GM10248 (cell line): Measurements from ENCODE around the gene CELA1.
"Not testable (repeated sequence)": the region's sequence is repeated elsewhere in the genome, so short reads cannot be mapped to it uniquely, and the experiment has no call there.

ENCODE experiments used
- CTCF ChIA-PET: fragments of 300-600 bp; sonication (Branson Sonifier 250); formaldehyde crosslinking; extraction: SDS; loops from one replicate; lab custom pipeline; 2021; ENCODE audit warnings: antibody characterized with exemption; lab: Yijun Ruan, JAX
- POLR2A ChIA-PET: fragments of 350-650 bp; sonication (Branson Sonifier 250); formaldehyde crosslinking; extraction: SDS; loops from one replicate; lab custom pipeline; 2020; ENCODE audit warnings: antibody characterized with exemption; lab: Yijun Ruan, JAX
- DNase-seq: peaks from one replicate; pipeline ENCODE4 v3.0.0; 2012; ENCODE audit errors: extremely low spot score
- TF ChIP-seq, protein P1 (sequence below): IDR thresholded peaks from 2 replicates; pipeline ENCODE4 v1.5.1; 2012; ENCODE audit warnings: mild to moderate bottlenecking, low read depth; ENCODE audit errors: extremely low read depth, missing control alignments, control extremely low read depth

The CELA1 gene

DNA sequence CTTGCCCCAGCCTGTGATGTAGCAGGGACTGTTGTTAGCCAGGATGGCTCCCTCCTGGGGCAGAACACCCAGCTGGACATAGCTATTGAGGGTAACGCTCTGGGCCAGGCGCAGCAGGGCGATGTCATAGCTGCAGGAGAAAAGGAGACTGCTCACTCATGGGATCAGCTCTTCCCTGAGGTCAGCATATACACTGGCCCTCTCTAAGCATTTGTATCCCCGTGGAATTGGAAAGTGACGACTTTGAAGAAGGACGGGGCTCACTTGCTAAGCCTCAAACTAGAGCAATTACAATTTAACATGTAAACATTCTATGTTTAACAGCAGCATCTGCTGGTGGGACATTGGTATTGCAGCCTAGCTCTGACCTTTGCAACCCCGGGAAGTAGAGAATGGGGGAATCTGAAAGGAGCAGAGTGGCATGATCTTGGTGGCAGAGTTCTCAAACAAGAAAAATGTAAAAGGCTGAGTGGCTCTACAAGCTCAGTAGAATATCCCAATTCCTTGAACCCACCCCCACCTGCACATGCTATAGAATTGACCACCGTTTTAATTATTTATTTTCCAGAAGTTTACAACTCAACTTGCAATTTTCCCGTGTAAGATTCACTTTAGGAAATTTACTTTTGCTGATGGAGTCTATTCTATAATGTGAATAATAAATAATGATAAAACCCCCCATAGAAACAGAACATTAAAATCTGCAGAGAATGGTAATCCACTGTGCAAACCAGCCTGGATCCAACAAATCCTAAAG is 5.0 kb downstream of the CELA1 start:
- DNase-seq, result peak; percentile 73
- ChIA-PET CTCF (interaction anchor here (0.5 to 5.6 kb wide), 75 partner anchors 10 to 1285 kb away, joined by 3 to 128 read pairs (median 4); partner anchors contain the start of genes ATF1, BIN2, CSRNP2 and DAZAP2), POLR2A (interaction anchor here (1.6 kb wide), 1 partner anchor 258 kb away, joined by 7 read pairs; the partner anchor contains the start of gene CSRNP2)
- TF ChIP-seq, protein P1, sequence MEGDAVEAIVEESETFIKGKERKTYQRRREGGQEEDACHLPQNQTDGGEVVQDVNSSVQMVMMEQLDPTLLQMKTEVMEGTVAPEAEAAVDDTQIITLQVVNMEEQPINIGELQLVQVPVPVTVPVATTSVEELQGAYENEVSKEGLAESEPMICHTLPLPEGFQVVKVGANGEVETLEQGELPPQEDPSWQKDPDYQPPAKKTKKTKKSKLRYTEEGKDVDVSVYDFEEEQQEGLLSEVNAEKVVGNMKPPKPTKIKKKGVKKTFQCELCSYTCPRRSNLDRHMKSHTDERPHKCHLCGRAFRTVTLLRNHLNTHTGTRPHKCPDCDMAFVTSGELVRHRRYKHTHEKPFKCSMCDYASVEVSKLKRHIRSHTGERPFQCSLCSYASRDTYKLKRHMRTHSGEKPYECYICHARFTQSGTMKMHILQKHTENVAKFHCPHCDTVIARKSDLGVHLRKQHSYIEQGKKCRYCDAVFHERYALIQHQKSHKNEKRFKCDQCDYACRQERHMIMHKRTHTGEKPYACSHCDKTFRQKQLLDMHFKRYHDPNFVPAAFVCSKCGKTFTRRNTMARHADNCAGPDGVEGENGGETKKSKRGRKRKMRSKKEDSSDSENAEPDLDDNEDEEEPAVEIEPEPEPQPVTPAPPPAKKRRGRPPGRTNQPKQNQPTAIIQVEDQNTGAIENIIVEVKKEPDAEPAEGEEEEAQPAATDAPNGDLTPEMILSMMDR, result peak; percentile 98

DNA sequence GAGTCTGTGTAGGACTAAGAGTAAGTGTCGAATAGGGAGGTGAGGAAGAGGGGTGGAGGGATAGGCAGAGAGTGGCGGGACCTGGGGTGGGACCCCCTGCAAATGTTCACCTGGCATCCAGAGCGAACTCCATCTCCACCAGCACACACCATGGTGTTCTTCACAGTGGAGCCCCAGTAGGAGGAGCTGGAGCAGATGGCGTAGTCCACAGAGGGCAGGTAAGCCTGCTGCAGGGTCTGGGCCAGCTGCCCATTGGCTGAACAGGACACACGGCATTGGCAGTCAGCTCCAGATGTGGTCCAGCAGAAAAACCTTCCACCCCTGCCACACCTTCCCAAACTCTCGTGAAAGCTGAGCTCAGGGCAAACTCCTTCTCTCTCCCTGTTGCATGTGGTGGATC is 6.7 kb downstream of the CELA1 start:
- DNase-seq, result no peak
- ChIA-PET CTCF (interaction anchor here (0.9 to 5.6 kb wide), 11 partner anchors 8 to 835 kb away, joined by 3 to 128 read pairs (median 20); partner anchors contain the start of genes BIN2, DIP2B, LETMD1 and POU6F1), POLR2A (no interaction called here)
- TF ChIP-seq, protein P1, result no peak

DNA sequence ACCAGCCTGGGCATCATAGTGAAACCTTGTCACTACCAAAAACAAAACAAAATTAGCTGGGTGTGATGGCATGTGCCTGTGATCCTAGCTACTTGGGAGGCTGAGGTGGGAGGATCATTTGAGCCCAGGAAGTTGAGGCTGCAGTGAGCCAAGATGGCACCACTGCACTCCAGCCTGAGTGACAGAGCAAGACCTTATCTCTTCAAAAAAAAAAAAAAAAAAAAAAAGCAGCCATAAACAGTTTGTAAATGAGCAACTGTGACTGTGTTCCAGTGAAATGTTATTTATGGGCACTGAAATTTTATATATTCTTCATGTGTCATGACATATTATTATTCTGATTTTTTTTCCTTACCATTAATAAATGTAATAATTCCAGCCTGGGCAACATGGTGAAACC is 9.1 kb downstream of the CELA1 start:
- CTCF ChIA-PET, result interaction anchor here (1.0 to 1.1 kb wide), 2 partner anchors 10 to 16 kb away, joined by 3 read pairs; no protein-coding TSS in a partner anchor

DNA sequence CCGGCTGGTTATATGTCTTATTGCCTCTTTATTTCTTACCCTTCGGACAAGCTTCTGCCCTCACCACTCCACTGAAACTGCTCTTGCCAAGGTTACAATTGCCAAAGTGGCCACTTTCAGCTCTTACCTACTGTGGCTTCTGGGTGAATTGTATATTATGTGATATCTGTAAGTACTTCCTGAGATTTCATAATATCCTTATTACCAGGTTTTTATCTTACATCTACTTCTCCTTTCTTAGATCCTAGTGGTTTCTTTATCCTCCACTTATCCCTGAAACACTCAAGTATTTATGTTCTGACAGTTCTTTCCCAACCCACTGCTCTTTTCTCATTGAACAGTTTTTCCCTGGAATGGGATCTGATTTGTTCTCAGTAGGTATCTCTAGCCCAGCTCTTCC is 10.5 kb downstream of the CELA1 start:
- no peak for DNase-seq
- CTCF ChIA-PET, result interaction anchor here (0.9 kb wide), 1 partner anchor 10 kb away, joined by 3 read pairs; no protein-coding TSS in a partner anchor
- POLR2A ChIA-PET, result no interaction called here
- TF ChIP-seq, protein P1, result no peak

More for the DNA sequence above, 9.1 kb downstream of the CELA1 start:
- POLR2A ChIA-PET, DNase-seq: not testable (repeated sequence)

DNA sequence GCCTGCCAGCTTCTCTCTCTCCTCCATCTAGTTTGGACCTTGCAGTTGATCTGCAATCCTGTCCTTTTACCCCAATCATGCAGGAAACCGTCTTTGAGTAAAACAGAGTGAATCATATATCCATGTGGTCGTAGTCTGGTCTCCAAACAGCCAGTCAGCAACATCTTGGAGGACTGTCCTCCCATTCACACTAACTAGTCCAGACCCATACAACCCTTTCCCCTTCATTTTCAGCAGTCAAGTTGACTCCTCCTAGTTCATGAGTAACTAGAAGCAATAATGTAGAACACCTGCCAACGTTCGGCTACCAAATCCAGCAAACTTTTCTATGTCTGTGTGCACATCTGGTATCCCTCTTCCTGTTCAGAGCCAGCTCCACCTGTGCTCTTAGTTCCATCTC is 11.7 kb downstream of the CELA1 start:
- DNase-seq, result no peak
- TF ChIP-seq, protein P1, result no peak
- CTCF ChIA-PET, result no interaction called here
- POLR2A ChIA-PET, result no interaction called here

DNA sequence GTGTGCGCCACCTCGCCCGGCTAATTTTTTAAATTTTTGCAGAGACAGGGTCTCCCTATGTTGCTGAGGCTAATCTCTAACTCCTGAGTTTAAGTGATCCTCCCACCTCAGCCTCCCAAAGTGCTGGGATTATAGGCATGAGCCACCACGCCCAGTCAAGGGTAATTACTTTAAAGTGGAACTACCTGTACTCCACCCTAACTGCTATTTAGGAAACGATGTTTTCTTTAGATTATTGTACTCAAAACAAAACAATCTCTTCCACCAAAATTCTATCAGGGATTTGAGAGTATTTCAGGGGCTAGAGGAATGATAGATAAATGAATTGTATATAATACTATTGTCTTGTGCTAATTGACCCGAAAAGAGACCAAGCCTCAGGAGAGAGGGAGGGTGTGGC is 12.9 kb downstream of the CELA1 start:
- TF ChIP-seq, protein P1, result no peak
- POLR2A ChIA-PET, result no interaction called here
- CTCF ChIA-PET, result interaction anchor here (4.8 kb wide), 1 partner anchor 7 kb away, joined by 41 read pairs; no protein-coding TSS in a partner anchor
- DNase-seq, result no peak

DNA sequence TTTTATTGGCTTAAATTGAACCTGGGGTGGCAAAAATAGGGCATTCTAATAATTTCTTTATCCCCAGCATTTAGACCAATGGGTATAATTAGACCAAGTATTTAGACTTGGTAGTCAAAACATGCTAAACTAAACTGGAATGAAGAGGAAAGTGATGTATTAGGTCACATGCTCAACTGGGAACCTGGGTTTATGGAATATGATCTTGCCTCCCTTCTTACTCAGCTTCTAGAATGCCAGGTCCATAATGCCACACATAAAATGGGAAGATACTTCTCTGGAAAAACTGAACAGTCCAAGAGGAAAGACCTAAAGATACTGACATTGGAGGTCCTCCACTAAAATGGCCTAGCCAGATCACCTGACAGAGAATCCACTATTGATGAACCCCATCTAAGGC is 16.3 kb downstream of the CELA1 start:
- ChIA-PET CTCF (interaction anchor here (0.9 to 4.8 kb wide), 3 partner anchors 10 to 52 kb away, joined by 3 to 41 read pairs (median 3); no protein-coding TSS in a partner anchor), POLR2A (no interaction called here)
- DNase-seq, result no peak
- TF ChIP-seq, protein P1, result no peak
